HG03159 (cell line): ENCODE results near the gene TUBA3D.
"Not testable (repeated sequence)": the region's sequence is repeated elsewhere in the genome, so short reads cannot be mapped to it uniquely, and the experiment has no call there.

Source experiments
- ATAC-seq: cut with Tn5 transposase; IDR thresholded peaks from one replicate; pipeline ENCODE4 v1.9.1; 2021; ENCODE audit warnings: mild to moderate bottlenecking, moderate library complexity; ENCODE audit not compliant: unreplicated experiment

The TUBA3D gene

GRCh38 chr2:131530626-131531344 is 54.9 kb downstream of the TUBA3D start:
- not testable (repeated sequence) for ATAC-seq

GRCh38 chr2:131531547-131532185 is 55.7 kb downstream of the TUBA3D start:
- ATAC-seq, result not testable (repeated sequence)
